ENCODE data around the gene NRL.
A peak's percentile ranks its signal among the peaks of the same experiment; 100 is the strongest.

The NRL gene

DNA sequence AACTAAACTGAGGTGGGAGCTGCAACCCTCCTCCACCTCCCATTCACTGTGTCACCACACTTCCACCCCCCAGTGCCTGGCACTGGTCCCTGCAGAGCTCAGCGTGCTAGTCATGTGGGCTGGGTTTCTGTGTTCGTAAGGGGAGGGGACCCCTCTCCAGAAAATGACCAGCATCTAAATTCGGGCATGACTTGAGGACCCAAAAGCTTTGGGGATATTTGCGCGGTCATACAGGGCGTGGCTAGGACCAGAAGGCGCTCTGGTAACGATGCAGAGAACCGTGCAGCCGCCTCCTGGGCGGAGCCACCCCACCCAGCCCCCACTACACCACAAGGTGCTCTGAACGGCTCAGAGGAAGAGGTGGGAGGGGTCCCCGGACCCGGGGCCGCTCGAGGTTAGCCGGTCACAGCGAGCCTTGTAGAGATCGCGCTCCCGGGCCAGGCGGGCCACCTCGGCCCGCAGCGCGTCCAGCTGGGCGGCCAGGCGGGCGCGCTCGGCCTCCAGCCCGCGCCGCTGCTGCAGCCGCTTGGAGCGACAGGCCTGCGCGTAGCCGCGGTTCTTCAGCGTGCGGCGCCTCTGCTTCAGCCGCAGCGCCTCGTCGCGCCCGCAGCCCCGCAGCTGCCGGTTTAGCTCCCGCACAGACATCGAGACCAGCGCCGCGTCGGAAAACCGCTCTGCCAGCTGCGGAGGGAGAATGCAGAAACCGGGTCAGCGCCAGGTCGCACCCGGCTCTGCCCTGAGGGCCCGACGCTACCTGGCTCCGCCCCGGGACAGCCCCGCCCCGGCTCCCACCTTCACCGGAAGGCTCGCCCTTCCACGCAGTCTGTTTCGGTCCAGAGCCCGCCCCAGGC lies 33.6 kb downstream of the NRL start:
- peak; percentile 66 for DNase-seq

DNA sequence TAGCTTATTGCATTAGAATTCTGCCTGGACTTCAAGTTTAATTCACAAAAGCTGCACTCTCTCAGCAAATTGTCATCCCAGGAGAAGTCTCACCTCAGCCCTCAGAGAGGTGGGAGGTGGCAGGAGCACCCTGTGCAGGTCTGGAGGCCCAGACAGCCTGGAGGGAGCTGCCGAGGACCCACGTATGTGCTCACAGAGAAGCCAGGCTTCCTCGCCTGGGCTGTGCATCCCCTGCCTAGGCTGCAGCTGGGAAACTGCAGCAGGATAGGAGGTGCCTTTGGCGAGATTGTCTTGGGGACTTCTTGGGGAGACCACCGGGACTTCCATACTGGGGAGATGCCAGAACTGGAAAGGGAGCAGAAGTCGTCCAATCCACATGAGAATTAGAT lies 34.6 kb downstream of the NRL start:
- DNase-seq: no peak

DNA sequence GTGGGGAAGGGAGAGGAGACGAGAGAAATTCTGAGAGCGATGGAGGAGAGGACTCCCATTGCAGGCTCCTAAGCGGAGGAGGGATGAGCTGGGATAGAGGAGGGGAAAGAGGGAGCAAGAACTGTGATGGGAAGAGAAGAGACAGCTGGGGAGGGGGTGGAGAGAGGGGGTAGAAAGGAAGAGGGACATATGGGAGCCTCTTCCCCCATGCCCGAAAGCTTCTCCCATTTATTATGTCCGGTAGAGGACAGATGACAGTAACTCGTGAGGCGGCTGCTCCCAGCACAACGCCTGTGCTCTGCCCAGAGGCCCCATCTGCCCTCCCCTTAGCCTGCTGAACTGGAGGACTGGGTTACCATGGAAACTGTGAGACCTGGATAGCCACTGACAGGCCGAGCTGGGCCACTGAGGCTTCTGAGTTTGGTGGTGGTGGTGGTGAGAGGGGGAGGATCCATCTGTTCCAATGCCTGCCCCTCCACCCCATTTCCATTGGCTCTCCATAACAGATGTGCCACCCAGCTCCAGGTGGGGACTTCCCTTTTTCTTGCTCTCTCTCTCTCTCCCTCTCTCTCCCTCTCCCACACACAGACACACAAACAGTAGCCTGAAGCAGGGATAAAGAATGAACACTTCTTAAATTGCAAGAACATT lies 35.1 kb downstream of the NRL start:
- no peak for DNase-seq

DNA sequence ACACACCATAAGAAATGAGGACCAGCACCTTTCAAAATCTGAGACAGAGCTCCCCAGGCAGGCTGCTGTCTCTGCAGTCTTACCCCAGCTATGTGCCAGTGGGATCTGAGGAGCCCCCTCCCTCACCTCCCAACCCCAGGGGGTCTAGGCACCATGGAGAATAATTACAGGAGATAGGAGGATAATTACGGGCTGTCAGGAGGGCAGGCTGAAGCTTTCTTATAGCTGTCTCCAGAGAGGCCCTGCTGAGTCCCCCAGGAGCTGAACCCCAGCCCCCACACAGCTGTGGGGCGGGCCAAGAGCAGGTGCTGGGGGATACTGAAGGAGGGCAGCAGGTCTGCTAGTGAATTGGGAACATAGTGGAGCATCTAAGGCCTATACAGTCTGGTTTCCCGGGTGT lies 36.6 kb downstream of the NRL start:
- DNase-seq: no peak

DNA sequence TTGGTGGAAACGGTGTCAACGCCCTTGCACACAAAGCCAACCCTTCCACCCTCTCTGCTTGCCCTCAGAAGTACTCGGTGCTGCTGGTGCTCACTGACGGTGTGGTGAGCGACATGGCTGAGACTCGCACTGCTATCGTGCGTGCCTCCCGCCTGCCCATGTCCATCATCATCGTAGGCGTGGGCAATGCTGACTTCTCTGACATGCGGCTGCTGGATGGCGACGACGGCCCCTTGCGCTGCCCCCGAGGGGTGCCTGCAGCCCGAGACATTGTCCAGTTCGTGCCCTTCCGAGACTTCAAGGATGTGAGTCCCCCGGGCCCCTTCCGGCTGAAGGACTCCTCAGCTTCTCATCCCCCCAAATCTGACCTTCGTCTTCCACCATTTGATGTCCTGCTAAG lies 37.7 kb downstream of the NRL start:
- no peak for DNase-seq

DNA sequence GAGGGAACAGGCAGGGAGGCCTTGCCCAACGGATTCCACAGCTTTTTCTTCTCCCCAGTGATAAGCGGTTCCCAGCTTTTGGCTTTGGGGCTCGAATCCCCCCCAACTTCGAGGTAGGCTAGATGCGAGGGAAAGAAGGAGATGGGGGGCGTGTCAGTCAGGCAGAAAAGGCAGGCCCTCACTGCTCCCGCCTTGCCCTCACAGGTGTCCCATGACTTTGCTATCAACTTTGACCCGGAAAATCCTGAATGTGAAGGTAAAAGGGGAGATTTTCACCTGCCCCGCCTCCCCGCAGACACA lies 38.5 kb downstream of the NRL start:
- DNase-seq: no peak

DNA sequence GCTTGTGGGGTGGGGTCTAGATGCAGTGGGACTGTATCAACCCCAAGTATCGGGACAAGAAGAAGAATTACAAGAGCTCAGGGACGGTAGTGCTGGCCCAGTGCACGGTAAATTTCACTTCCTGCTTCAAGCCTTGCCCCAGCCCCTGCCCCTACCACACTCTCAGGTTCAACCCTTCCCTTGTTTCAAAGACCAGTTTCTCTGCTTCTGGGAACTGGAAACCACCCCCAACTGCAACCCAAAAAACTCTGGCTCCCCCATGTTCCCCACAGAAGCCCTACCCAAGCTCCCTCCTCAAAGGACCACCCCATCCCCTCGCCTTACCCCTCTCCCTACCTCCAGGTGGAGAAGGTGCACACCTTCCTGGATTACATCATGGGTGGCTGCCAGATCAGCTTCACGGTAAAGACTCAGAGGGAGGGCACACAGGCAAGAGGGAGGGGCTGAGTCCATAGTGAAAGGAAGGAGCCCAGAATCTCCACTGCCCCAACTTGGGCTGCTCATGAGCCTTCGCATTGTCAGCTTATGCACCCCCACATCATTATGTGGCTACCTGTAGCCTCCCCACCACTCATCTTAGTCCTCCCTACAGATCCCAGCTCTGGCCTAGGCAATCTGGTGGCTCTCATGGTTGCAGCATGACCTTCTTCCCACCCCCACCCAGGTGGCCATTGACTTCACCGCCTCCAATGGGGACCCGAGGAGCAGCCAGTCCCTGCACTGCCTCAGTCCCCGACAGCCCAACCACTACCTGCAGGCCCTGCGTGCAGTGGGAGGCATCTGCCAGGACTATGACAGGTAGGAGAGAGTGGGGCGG lies 39.1 kb downstream of the NRL start:
- no peak for DNase-seq

DNA sequence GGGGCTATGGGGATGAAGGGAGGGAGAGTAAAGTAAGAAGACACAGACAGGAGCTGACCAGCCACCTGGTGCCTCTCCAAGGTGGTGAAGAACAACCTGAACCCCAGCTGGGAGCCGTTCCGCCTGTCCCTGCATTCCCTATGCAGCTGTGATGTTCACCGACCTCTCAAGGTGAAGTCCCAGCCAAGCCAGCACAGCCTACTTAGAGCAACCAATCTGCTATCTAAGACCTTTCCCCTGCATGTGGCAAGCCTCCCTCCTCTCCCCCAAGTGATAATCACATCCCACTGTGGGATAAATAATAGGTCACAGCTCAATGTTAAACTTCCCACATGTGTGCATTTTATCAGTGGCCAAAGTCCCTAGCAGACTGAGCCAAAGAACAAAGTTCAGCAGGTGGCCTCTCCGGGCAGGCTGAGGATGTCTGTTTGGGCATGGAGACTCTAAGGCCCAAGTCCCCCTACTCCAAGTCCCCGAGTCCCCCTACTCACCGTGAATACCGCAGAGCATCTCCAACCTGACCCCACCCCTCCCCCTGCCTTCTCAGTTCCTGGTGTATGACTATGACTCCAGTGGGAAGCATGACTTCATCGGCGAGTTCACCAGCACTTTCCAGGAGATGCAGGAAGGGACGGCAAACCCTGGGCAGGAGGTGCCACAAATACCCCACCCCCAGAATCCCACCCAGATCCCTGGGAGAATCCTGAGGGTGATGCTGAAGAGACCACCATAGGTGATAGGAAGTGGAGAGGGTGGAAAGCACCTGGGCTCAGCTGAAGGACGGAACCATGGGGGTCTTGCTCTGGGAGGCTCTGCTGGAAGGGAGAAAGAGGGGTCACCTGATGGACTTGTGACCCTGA lies 39.9 kb downstream of the NRL start:
- DNase-seq: no peak

DNA sequence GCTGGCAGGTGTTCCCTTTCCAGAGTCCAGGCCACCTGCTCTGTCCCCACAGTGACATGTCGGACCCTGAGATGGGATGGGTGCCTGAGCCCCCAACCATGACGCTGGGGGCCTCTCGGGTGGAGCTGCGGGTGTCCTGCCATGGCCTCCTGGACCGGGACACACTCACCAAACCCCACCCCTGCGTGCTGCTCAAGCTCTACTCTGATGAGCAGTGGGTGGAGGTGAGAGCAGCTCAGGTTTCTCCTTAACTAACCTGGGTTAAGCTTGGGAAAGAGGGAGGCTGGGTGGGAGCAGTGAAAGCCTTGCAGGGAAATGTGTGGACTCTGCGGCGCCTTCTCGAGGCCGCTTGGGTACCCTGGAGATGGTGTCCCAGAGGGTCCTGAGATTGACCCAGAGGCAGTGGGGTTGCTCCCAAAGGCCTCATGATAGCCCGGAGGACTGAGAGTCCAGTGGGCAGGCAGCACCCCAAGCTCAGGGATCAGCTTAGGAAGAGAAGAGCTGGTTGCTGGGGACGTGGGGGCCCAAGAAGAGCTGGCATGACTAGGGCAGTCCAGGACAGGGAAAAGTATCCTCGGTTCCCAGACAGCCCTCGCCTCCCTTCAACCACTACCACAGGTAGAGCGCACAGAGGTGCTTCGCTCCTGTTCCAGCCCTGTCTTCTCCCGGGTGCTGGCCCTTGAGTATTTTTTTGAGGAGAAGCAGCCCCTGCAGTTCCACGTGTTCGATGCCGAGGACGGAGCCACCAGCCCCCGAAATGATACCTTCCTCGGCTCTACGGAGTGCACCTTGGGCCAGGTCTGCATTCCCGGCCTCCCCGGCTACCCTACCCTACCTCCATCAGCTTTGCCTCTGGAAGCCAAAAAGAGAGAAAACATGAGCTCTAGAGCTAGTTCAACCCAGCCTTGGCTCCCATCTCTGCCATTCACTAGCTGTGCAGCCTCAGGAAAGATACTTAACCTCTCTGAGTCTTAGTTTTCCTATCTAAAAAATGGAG lies 41.6 kb downstream of the NRL start:
- no peak for DNase-seq

DNA sequence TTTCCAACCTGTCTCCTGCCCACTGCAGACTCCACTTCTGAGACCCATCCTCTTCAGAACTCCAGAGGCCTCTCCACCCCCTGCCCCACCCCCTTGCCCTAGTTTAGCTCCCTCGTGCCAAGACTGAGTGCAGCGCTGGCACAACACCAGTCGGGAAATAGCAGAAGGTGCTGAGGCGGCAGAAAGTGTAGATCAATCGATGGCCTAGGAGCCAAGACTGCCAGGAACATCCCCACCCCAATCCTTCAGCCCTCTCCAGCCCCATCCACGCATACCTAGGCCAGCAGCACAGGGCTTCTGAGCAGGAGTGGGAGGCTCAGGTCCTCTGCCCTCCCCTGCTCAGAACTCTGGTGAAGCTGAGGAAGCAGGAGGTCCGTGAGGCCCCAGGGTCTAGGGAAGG lies 42.3 kb downstream of the NRL start:
- DNase-seq: no peak

DNA sequence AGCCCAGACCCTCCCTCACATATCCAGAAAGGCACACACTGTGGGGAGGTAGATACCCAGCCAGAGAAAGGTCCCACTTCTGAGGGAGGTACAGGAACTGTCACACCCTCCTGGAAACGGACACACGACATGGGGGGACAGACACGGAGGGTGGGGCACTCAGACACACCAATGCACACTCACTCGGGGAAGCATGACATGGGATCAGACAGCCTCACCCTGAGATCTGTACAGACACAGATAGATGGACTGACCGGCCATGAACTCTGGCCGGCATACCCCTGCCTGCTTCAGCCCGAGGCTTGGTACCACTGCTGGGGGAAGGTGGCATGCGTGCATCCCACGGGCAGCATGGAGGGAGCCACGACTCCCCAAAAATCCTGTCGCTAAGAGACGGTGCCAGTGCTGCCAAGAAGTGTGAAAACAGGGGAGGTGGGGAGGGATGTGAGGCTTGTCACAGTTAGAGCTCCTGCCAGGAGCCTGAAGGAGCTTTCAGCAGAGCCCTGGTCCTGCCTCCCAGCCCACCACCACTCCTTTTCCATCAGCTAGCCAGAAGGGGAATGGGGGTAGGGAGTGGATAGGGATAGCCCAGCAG lies 42.8 kb downstream of the NRL start:
- no peak for DNase-seq

DNA sequence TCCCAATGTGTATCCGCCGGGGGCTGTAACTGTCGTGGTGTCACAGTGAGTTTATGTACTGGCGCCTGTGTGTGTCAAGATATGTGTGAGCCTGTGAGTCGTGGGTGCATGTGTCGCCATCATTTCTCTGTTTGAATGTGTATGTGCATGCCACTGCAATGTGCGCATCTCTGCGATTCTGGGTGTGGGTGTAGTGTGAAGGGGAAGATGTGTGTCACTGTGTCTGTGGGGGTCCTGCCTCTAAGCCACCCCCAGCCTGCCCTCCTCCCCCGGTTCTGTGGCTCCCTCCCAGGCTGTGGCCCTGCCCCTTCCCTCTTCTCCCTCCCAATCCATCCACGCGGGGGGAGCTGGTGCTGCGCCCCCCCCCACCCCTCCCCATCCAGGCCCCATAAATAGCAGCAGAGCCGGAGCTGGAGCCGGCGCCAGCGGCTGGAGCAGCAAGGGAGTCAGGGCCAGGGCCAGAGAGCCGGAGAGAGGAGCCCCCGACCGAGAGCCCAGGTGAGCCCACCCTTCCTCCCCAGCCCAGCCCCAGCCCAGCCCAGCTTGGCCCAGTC lies 43.5 kb downstream of the NRL start, which contains the start of gene CPNE6:
Gene CPNE6, plus strand, starts transcription at position 419 of the 554 bp plus-strand sequence. CDS start 1,375 bp downstream, outside the sequence.
- DNase-seq: peak; percentile 26

DNA sequence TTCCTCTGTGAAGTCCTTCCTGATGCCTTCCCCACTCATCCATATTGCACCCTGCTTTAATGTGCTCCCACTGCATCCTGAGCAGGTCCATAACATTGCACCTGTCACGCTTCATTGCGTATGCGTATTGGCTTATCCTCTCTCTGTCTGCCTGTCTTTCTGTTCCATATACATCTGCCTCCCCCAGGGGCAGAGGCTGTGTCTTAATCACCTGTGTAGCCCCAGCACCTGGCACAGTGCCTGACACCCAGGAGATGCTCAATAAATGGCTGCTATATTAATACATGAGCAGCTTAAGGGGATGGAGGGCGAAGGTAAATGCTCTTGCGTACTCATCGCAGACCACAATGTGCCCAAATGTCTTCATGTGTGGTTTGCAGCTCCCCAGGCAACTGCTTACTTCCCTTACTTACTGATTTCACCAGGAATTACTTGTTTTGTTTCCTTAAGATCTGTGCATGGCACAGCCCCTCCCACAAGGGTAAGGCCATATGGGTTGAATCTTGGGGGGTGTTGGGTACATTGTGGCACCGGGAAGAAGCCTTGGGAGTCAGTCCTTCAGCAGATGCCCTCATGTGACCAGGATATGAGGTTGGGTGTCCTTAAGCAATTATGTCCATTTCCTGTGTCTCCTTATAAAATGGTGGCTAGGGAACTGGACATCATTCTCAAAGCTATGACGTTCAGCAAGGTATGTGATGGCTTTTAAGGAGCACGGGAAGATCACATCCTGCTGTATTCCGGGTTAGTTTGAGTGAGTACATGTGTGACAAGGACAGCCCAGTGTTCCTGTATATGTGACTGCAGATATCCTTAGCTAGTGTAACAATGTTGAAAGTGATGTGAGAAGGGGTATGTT lies 44.2 kb downstream of the NRL start:
- no peak for DNase-seq

DNA sequence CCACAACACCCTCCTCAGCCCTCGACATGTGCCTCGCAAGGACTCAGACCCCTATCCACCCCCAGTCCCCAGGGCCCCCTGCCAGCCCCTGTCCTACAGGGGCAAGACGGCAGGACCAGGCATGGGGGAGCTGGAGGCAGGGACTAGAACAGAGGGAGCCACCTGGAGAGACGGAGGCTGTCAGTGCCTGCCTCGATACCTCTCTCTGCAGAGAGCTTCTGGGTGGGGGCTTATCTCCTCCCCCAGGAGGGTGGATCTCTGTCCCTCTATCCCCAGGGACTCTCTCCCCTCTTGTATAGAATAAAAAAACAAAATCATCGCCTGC lies 45.4 kb downstream of the NRL start:
- no peak for DNase-seq

DNA sequence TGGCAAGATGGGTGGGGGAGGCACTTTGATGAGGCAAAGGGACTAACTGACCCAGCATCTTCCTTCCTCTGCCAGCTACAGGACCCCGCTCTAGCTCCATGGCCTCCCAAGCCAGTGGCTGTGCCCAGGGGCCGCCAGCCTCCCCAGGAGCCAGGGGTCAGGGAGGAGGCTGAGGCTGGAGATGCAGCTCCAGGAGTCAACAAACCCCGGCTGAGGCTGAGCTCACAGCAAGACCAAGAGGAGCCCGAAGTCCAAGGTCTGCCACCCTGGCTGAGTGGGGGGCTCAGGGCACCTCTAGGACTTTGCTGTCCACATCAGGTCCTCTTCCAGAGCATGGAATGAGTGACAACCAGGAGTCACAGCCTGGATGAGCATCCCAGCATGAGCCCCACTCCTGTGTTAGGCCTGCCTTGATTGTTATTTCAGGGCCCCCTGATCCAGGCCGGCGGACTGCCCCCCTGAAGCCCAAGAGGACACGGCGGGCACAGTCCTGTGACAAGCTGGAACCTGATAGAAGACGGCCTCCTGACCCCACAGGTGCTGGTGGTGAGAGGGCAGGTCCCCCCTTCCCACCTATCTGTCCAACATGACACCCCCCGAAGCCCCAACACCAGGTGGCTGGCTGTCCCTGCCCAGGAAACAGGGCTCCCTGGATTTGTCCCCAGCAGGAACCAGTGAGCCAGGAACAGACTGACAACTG lies 45.9 kb downstream of the NRL start:
- DNase-seq: no peak

DNA sequence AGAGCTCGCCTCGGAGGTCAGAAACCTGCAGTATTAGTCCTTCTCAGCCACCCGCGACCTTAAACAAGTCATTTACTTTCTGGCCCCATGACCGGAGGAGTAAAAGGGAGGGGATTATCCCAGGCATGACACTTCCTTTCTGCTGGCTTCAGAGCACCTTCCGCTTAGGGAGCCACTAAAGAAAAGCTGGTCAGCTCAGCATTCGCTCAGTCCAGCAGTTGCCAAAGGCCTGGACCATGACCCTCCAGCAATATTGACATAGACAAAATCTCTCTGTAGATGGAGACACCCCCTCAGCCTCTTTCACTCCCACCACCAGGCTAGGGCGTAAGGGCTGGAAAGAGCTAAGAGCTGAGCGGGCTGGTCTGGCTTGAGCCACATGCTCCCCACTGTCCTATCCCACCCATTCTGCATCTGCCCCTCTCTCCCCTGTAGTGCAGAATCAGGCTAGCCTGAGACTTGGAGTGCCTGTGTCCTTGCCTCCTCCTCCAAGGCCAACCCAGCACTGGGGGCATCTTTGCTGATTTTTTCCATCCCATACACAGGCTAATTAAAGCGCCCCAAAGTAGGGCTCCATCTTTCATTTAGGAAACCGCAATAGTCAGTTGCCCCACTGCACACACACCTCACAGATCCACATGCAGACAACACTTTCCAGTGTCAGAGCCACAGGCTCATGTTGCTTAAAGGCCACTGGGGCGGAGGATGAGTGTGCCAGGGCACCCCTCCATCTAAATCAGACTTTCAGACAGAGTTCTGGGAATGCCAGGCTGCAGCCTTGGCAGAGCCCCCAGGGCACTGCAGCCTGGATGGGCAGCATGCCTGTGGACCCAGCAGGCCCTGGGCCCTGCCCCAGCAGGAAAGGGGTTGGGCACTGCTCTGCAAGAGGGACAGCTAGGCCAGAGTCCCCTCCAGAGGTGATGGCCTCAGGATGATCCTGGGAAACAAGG lies 47.3 kb downstream of the NRL start:
- DNase-seq: no peak

DNA sequence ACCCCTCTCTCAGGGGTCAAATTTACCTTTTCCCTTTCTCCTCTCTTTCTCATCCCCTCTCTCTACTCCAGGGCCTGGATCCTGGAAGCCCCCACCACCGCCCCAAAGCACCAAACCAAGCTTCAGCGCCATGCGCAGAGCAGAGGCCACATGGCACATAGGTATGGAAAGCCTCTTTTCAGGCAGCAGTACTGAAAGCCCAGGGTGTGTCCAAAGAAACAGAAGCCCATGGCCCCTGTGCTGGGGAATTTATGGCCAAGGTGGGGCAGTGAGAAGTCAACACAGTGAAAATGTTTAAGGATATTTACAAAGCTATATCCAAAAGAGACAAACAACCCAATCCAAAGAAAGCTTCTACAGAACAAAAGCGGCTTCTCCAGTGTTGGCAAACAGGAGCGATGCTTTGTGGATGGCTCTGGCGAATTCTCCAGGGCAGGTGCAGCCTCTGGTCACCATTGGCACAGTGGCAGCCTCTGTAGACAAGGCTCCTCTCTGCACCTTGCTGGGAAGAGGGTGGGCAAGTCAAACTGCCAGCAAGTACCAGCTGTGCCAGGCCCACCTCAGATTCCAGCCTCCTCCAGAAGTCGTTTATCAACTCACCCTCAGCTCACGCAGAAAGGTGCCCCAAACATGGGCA lies 48.1 kb downstream of the NRL start:
- DNase-seq: no peak

DNA sequence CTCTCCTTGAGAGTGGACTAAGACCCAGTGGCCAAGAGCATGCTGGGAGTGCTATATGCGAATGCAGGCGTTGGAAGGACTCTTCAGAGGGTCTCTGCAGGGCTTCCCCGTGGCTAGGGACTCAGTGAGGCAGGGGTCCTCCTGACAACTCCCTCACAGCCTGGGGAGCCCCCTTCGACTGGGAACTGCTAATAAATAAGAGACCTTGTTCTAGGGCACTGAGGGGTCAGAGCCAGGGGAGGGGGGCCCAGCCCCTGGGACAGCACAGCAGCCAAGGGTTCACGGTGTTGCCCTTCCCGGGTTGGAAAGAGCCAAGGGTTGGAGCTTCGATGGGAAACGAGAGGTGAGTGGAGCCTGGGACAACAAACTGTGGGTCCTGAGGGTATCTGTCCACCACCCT lies 49.3 kb downstream of the NRL start:
- DNase-seq: no peak
